Frontal cortex (tissue), 4 donors: ENCODE results near the gene PSORS1C1. TPM values are rescaled to one million over a fixed set of nuclear protein-coding genes. Genes with fewer than 3 reads are reported as not detected.
"Not testable (repeated sequence)": the region's sequence is repeated elsewhere in the genome, so short reads cannot be mapped to it uniquely, and the experiment has no call there.

Experiments used
- DNase-seq, 2 donors: peaks; one replicate each; pipeline ENCODE4 v3.0.0; 2012; ENCODE audit warnings: low spot score in 2 of 2
- FAIRE-seq: peaks from 2 replicates; lab custom pipeline; 2012; peaks lifted over from hg19 to GRCh38; lab: Jason Lieb, UNC
- total RNA-seq: library from RNA; depleted of rRNA; stranded (reverse); fragments of >200 nt; gene quantifications from one replicate; pipeline ENCODE4 v1.2.3, GENCODE V29; 2014
- donor health status: control.
- donor health status: control.
- donor health status: control.

Gene PSORS1C1
- total RNA-seq, 1 donor from 2014 or later: not detected

DNA sequence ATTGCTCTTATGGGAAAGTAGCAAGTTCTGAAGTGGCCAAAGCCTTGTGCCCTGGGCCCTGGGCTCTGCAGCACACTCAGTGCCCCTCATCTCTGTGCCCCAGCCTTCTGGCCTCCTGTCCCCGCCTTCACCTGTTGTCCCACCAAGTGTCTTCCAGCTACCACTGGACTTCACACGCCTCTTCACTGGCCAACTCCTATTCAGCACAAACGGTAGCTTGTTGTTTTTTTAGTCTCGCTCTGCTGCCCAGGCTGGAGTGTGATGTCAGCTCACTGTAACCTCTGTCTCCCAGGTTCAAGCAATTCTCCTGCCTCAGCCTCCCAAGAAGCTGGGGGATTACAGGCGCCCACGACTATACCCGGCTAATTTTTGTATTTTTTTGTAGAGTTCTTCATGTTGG lies 38.2 kb downstream of the PSORS1C1 start:
- DNase-seq (no peak), FAIRE-seq (no peak)

DNA sequence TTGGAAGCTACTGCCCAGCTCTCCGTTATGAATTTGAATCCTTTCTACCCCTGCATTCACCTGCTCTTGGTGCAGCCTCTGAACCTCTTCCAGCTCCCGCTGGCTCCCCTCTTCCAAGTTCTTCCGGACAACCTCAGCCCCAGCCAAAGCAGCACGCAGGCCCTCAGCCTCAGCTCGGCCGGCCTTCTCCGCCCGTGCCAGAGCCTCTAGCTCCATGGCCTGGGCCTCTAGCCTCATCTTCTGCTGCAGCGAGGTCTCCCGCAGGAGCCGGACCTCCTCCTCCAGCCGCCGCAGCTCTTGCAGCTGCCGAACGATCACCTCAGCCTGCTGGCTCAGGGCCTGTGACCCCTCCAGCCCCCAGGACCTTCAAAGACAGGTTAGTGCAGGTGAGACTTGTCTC lies 39.8 kb downstream of the PSORS1C1 start:
- DNase-seq (no peak), FAIRE-seq (no peak)

DNA sequence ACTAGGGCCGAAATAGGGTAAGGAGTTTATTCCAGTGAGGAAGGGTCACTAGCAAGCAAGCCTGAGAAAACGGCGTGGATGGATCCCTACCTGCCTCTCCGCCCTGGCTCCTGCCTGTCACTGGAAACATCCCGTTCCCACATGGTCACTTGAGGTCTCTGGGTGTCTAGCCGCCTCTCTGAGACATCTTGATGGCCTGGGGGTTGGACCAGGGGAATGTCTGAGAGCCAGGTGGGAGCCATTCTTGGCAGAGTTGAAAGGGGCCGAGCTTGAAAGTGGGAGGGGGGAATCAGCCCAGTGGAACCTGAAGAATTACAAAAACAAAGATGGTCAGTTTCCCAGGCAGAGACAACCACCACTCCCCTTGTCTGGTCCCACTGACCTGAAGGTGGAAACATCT lies 42.0 kb downstream of the PSORS1C1 start:
- FAIRE-seq: no peak
- no peak for DNase-seq

DNA sequence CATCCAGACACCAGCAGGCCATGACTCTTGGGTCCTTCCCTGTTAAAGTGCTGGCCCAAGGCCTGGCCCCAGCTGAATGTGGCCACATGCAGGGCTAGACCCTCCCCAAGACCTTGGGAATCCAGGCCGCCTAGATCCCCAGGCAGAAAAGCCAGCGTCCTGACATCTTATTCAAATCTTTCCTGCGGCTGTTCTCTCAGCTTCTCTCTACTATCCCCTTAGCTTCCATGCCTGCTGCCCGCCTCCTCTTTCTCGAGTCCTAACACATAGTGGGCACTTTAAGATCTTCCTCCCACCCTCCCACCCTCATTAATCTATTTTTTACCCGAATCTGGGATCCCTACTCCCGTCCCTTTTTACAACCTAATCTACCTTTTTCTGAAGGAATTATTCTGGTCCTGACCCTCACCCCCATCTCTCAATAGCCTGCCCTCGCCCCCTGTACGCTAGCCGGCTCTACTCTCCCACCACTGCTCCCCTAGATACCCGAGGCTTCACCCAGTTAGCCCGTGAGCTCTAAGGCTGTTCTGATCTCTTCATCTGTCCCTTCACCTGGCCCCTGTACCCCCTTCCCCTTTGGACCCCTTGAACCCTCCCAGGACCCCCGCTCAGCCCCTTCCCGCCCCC lies 43.0 kb downstream of the PSORS1C1 start, which contains the start of gene CCHCR1:
Gene CCHCR1 (minus strand): TSS at position 290 of the 627 bp plus-strand sequence. CDS start 202 bp downstream, at position 88.
- DNase-seq: peak; percentile 41 to 50

DNA sequence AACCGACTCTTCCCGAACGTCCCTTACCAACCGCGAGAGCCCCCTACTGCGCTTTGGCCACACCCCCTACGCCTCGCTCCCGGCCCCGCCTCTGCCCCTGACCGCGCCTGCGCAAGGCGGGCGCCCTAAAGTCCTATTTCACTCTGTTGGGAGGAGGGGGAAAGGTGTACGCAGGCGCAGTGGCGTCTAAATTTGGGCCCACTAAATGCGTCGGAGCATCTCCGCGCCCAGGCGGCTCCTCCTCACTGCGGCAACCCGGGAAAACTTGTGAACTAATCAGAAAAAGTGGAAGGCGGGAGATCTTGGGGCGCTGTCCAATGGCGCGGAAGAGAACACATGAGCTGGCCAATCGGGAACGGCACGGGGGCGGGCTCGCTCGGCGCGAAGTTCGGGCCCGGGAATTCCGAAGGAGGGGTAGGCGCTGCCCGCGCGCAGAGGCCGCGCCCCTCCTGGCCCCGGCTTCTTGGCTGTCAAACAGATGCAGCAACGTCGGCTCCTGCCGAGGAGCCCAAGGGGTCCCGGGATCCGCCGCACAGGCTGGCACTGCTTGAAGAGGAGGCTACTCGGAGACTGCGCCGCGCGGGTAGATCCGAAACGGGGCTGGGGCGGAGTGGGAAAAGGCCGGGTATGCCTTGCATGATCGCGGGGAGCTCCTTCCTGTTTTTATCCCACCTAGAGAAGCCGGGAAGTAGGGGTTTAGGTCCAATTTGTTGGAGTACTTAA lies 43.7 kb downstream of the PSORS1C1 start, which contains the start of gene TCF19:
Gene TCF19 (plus strand): TSS at position 450 of the 723 bp plus-strand sequence. CDS start 881 bp downstream, outside the sequence.
- FAIRE-seq: peak; percentile 61
- peak; percentile 95 to 99 for DNase-seq

More for the DNA sequence above, 43.0 kb downstream of the PSORS1C1 start, which contains the start of gene CCHCR1:
- FAIRE-seq: no peak

DNA sequence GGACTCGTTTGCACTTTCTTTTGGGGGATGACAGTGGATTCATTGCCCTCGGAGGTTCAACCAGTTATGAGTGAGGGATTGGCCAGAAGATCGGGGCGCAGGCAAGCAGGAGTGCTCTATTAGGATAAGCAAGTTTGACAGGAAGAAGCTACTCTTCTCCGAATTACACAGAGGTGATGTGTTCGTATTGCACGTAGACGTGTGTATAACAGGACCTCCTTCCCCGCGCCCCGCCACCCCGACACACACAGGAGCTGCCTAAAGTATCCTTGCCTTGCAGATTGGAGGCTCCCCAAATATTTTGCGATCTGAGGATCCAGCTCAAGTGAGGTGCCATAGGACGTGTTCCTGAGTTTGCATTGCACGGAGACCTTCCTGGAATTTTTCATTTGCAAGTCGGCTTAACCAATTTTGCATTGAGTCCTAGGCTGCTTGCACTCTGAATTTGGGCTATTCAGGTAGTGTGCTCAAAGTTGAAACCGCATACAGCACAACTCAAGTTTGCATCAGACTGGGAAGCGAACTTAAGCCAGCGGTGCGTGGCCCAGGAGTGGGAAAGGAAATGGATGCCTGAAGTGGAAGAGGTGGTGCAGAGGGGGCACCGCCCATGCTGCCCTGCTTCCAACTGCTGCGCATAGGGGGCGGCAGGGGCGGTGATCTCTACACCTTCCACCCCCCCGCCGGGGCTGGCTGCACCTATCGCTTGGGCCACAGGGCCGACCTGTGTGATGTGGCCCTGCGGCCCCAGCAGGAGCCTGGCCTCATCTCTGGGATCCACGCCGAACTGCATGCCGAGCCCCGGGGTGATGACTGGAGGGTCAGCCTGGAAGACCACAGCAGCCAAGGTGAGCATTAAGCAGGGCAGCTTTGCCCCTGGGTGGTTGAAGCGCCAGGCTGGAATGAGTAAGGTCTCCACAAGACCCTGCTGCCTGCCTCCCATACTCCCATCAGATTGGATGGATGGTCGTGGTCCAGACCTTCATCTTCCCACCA lies 44.6 kb downstream of the PSORS1C1 start:
- FAIRE-seq (no peak), DNase-seq (no peak)

DNA sequence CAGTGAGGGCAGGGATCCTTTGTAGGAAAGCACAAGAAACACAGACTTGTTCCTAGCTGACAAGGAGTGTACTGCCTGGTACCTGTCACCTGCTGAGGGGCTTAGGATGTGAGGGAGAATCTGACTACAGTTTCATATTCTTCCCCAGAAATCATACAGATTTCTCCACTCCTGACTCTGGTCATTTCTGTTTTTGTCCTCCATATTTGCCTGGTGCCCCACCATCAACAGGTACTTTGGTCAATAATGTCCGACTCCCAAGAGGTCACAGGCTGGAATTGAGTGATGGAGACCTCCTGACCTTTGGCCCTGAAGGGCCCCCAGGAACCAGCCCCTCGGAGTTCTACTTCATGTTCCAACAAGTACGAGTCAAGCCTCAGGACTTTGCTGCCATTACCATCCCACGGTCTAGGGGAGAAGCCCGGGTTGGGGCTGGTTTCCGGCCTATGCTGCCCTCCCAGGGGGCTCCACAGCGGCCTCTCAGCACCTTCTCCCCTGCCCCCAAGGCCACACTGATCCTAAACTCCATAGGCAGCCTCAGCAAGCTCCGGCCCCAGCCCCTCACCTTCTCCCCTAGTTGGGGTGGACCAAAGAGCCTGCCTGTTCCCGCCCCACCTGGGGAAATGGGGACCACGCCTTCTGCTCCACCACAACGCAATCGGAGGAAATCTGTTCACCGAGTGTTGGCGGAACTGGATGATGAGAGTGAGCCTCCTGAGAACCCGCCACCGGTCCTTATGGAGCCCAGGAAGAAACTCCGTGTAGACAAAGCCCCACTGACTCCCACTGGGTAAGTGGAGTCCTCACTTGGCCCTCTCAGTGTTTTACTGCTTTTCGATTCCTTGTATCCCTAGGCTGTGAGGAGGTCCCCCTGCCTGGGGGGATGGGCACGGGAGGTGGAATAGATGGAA lies 46.9 kb downstream of the PSORS1C1 start:
- FAIRE-seq (no peak), DNase-seq (no peak)

DNA sequence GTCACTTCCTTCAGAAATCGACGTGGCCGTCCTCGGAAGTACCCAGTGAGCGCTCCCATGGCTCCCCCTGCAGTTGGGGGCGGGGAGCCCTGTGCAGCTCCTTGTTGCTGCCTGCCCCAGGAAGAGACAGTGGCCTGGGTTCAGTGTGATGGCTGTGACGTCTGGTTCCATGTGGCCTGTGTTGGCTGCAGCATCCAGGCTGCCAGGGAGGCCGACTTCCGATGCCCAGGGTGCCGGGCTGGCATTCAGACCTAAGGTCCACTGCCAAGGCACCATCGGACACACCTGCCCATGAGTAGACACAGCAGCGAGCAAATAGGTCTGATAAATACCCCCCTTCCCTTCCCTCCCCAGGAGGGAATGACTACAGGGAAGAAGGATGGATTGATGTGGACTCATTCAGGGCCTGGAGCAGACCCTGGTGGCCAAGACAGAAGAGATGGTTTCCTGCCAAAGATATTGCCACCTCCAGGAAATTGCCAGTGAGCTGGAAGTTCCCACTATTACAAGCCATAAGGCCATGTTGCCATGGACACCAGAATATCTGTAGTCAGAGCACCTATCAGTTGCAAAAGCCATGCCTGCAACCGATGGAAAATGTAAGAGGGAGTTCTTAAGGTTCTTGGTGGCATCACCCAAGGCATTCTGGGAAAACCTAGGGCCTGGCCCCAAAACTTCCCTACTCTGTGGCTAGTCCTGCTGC lies 48.0 kb downstream of the PSORS1C1 start:
- no peak for FAIRE-seq
- no peak for DNase-seq

DNA sequence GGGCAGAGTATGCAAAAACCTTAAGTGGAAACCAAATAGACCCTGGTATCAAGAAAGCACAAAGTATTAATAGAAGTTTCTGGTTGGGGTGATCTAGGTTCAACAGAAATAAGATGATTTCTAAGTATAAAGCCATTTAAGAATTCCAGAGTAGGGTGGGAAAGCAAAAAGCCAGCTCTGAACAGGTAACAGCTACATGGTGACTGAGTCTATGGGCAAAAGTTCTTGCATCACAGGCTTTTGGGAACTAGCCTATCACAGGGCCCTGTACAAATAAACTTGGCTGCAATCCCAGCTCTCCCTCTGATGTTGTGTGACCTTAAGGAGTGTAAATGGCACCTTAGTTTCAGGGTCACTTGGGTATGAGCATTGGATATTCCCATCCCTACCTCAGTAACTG lies 49.3 kb downstream of the PSORS1C1 start:
- FAIRE-seq: no peak
- no peak for DNase-seq

DNA sequence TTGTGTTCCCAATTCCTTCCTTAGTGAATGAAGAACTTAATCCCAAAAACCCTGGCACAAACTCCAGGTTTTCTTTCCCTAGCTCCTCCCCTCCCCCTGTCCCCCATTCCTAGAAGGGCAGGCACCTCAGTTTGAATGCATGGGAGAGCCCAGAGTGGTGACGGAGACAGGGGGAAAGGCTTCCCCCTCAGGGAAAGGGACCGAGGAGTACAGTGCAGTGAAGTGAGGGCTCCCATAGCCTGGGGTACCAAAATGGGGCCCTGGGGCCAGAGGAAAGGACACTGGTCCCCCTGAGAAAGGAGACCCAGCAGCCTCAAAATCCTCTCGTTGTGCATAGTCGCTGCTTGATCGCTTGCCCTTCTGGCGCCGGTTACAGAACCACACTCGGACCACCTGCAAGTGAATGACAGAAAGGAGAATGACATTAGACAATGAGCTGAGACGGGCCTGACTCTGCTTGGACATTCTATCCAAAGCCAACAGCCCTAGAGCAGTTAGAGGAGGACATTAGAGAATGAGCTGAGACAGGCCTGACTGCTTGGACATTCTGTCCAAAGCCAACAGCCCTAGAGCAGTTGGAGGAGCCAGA lies 50.0 kb downstream of the PSORS1C1 start:
- FAIRE-seq, DNase-seq: not testable (repeated sequence)

DNA sequence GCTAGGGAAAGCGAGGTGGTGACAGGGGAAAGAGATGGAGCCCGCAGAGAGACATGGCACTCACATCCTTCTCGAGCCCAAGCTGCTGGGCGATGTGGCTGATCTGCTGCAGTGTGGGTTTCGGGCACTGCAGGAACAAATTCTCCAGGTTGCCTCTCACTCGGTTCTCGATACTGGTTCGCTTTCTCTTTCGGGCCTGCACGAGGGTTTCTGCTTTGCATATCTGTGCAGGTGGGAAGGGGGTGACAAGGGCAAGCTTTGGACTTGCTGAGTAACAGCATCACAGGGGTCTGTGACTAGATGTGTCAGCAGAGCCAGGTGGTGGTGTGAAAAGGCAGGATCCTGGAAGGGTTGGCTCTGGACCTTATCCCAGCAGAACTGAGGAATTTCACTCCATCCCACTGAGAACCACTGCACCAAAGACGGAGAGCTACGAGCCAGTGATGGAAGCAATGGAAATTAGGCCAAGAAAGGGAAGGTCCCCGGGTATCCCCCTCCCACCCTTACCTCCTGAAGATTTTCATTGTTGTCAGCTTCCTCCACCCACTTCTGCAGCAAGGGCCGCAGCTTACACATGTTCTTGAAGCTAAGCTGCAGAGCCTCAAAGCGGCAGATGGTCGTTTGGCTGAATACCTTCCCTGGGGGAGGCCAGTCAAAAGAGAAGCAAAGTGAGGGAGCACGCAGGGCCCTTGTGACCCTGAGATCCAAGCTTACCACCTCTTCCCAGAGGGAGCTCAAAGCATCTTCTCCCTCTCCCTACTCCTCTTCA lies 50.6 kb downstream of the PSORS1C1 start:
- not testable (repeated sequence) for DNase-seq, FAIRE-seq

DNA sequence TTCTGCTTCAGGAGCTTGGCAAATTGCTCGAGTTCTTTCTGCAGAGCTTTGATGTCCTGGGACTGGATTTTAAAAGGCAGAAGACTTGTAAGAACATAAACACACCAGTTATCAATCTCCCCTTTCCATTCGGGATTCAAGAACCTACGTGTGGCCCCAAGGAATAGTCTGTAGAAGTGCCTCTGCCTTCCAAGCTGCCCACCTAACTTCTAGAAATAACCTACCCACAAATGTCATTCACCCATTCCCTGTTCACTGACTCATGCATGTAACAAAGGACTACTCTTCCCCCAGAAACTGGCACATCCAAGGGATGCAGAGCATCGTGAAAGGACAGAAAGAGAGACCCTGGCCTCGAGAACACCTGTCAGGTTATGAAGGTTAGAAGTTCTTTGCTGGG lies 51.4 kb downstream of the PSORS1C1 start:
- DNase-seq (no peak), FAIRE-seq (no peak)

DNA sequence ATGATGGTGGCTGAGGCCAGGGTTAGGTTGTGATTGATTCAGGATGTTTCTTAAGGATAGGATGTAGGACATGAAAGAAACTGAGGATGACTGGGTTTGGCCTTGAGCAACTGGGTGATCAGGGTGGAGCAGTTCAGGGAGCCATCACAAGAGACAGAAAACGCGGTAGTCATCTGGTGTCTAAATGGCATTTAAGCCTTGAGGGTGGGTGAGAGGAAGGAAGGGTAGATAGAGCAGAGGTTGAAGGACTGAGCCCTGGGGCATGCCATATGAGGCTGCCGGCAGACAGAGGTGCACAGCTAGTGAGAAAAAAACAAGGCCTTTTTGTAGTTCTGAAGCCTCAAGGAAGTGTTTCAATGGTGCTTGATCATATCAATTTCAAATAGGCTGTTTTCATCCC lies 54.0 kb downstream of the PSORS1C1 start:
- DNase-seq (no peak), FAIRE-seq (no peak)

DNA sequence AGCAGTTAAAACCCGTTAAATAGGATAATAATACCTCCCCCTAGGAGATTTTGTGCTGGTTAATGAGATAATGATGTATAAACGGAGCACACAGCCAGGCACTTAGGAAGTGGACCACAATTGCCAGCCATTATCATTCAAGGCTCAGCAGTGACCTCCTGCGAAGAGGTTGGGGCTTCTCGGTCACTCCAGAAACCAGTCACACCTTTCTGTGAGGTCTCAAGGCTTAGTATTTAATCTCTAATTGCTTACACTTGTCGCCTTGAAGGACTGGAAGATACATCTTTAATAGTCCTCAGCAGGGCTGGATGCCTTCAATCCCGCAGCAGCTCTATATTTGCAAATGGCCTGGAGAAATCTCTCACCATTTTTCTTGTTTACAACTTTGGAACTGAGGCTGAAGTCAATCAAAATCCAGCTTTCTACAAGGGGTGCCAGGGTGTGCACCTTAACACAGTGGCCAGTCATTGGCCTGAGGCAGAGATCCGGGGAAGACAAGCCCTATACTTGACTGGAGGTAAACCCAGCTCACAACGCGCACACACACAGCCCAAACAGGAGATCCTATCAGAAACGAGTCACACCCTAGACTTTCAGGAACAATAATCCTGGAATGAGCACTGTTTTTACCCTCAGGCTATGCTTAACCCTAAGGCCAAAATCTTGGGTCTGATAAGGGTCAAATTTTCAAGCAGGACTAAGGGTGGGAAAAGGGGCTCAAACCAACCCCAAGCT lies 54.7 kb downstream of the PSORS1C1 start:
- FAIRE-seq (no peak), DNase-seq (no peak)

DNA sequence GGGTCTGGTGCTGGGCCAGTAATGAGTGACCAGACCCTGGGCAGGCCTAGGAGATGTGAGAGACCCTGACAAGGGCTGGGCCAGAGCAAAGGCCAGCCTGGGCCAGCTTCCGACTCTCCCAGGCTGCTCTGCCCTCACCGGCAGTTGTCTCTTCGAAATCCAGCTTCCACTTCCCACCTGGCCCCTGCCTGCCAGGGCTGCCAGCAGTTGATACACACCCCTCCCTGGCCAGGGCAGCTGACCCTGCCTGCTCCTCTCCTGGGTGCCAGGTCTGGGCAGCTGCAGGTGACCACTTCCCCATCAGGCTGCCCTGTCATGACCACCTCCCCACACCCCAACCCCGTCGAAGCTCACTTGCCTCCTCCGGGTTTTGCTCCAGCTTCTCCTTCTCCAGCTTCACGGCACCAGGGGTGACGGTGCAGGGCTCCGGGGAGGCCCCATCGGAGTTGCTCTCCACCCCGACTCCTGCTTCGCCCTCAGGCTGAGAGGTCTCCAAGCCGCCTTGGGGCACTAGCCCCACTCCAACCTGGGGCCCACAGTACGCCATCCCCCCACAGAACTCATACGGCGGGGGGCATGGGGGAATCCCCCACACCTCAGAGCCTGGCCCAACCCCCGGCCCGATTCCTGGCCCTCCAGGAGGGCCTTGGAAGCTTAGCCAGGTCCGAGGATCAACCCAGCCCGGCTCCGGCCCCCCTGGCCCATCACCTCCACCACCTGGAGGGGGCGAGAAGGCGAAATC lies 55.4 kb downstream of the PSORS1C1 start:
- FAIRE-seq, DNase-seq: not testable (repeated sequence)

DNA sequence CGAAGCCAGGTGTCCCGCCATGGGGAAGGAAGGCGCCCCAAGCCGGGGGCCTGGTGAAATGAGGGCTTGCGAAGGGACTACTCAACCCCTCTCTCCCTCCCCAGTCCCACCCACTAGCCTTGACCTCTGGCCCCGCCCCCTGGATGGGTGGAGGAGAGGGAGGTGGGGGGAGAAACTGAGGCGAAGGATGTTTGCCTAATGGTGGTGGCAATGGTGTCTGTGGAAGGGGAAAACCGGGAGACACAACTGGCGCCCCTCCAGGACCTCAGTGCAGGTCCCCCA lies 55.9 kb downstream of the PSORS1C1 start, which contains the start of gene POU5F1:
Gene POU5F1 (minus strand): TSS at position 83 of the 282 bp plus-strand sequence. CDS start 62 bp downstream, at position 21.
- DNase-seq (no peak), FAIRE-seq (no peak)
